Epithelial cell of proximal tubule (primary cell): ENCODE results near the gene MROH7. TPM values are rescaled to one million over a fixed set of nuclear protein-coding genes. Genes with fewer than 3 reads are reported as not detected.

Source experiments
- DNase-seq: peaks from one replicate; pipeline ENCODE4 v3.0.0-alpha.2; 2011; ENCODE audit warnings: low read depth
- H3K4me3 ChIP-seq: 2 replicates; pipeline ENCODE4 v1.5.1; 2011; ENCODE audit warnings: low read depth, mild to moderate bottlenecking, low read length
- CTCF ChIP-seq: conservative IDR thresholded peaks from 2 replicates; pipeline ENCODE4 v1.5.1; 2012; ENCODE audit warnings: low read depth, mild to moderate bottlenecking, low read length
- total RNA-seq: library from RNA; depleted of rRNA; stranded (reverse); fragments of >200 nt; gene quantifications from 2 replicates; pipeline ENCODE4 v1.2.3, GENCODE V29; 2015

MROH7 gene
- total RNA-seq, 1 donor from 2014 or later, result not detected

GRCh38 chr1:54745274-54745673 lies 103.7 kb downstream of the MROH7 start:
- no peak overlapping the region for H3K4me3 ChIP-seq
- no peak for DNase-seq
- no peak for TF ChIP-seq CTCF

GRCh38 chr1:54745864-54746263 lies 104.3 kb downstream of the MROH7 start:
- no peak overlapping the region for H3K4me3 ChIP-seq
- DNase-seq, result no peak
- no peak for TF ChIP-seq CTCF

GRCh38 chr1:54748094-54748835 lies 106.7 kb downstream of the MROH7 start:
- no peak overlapping the region for H3K4me3 ChIP-seq
- no peak for DNase-seq
- TF ChIP-seq CTCF, result no peak

- no peak overlapping the region for H3K4me3 ChIP-seq
- no peak for DNase-seq
- TF ChIP-seq CTCF, result no peak
Measured at GRCh38 chr1:54750596-54750995, 109.0 kb downstream of the MROH7 start.

- H3K4me3 ChIP-seq, result no peak overlapping the region
- no peak for TF ChIP-seq CTCF
- DNase-seq, result no peak
Measured at GRCh38 chr1:54751426-54751825, 109.8 kb downstream of the MROH7 start.

- TF ChIP-seq CTCF, result no peak
- no peak overlapping the region for H3K4me3 ChIP-seq
- no peak for DNase-seq
Measured at GRCh38 chr1:54754045-54754444, 112.5 kb downstream of the MROH7 start.
